BJ (cell line): ENCODE measurements around the gene ACACB. TPM values are rescaled to one million over a fixed set of nuclear protein-coding genes. Genes with fewer than 3 reads are reported as not detected.

Source experiments
- CTCF ChIA-PET: fragments of 350-600 bp; formaldehyde crosslinking; extraction: SDS; loops from one replicate; lab custom pipeline; 2021; ENCODE audit warnings: antibody characterized with exemption, inconsistent platforms; lab: Yijun Ruan, JAX
- POLR2A ChIA-PET: fragments of 300-600 bp; sonication (Branson Sonifier 250); formaldehyde crosslinking; extraction: SDS; loops from one replicate; lab custom pipeline; 2021; ENCODE audit warnings: antibody characterized with exemption; lab: Charles Lee
- DNase-seq: peaks from one replicate; pipeline ENCODE4 v3.0.0-alpha.2; 2011; ENCODE audit warnings: low read depth
- H3K27me3 ChIP-seq: 2 replicates; pipeline ENCODE4 v1.6.0; 2011; ENCODE audit warnings: low read length; ENCODE audit not compliant: control insufficient read depth, insufficient read depth
- H3K36me3 ChIP-seq: 2 replicates; pipeline ENCODE4 v1.5.1; 2011; ENCODE audit warnings: low read length; ENCODE audit not compliant: control insufficient read depth, insufficient read depth
- H3K4me3 ChIP-seq: 2 replicates; pipeline ENCODE4 v1.5.1; 2011; ENCODE audit warnings: low read depth, mild to moderate bottlenecking, control low read depth, low read length
- CTCF ChIP-seq: IDR thresholded peaks from 2 replicates; pipeline ENCODE4 v1.5.1; 2011; ENCODE audit warnings: low read depth, mild to moderate bottlenecking, control low read depth, inconsistent platforms, low read length, moderate library complexity; ENCODE audit not compliant: insufficient read depth
- polyA plus RNA-seq: library from polyadenylated mRNA; depleted of rRNA; stranded (reverse); fragments of >200 nt; gene quantifications from 2 replicates; pipeline ENCODE4 v1.2.3, GENCODE V29; 2011

Gene ACACB
- polyA plus RNA-seq, 1 experiment: 1.7 TPM

- TF ChIP-seq CTCF: no peak
- ChIA-PET CTCF (no interaction called here), POLR2A (no interaction called here)
- DNase-seq: no peak
- Histone ChIP-seq H3K36me3 (no peaks in the 10 kb centered on the region), H3K4me3 (no peak overlapping the region), H3K27me3 (no peaks in the 10 kb centered on the region)
These were observed 102.6 kb downstream of the ACACB start for GRCh38 chr12:109218996-109219395.

GRCh38 chr12:109219938-109220337 lies 103.6 kb downstream of the ACACB start:
- Histone ChIP-seq H3K27me3 (no peaks in the 10 kb centered on the region), H3K4me3 (no peak overlapping the region), H3K36me3 (no peaks in the 10 kb centered on the region)
- no peak for DNase-seq
- CTCF ChIA-PET: interaction anchor here (0.6 kb wide), 1 partner anchor 19 kb away, joined by 3 read pairs; no protein-coding TSS in a partner anchor
- no peak for TF ChIP-seq CTCF
- POLR2A ChIA-PET: no interaction called here

GRCh38 chr12:109221277-109221931 lies 105.0 kb downstream of the ACACB start:
- CTCF ChIA-PET: no interaction called here

GRCh38 chr12:109222062-109222461 lies 105.7 kb downstream of the ACACB start:
- Histone ChIP-seq H3K27me3 (no peaks in the 10 kb centered on the region), H3K4me3 (no peak overlapping the region), H3K36me3 (no peaks in the 10 kb centered on the region)
- DNase-seq: no peak
- CTCF ChIA-PET: no interaction called here
- POLR2A ChIA-PET: no interaction called here
- no peak for TF ChIP-seq CTCF

More at GRCh38 chr12:109221277-109221931, 105.0 kb downstream of the ACACB start:
- POLR2A ChIA-PET: no interaction called here
- Histone ChIP-seq H3K36me3 (no peaks in the 10 kb centered on the region), H3K4me3 (no peak overlapping the region), H3K27me3 (no peaks in the 10 kb centered on the region)
- DNase-seq: no peak
- no peak for TF ChIP-seq CTCF

GRCh38 chr12:109222496-109222895 lies 106.1 kb downstream of the ACACB start:
- ChIA-PET POLR2A (no interaction called here), CTCF (no interaction called here)
- no peak for TF ChIP-seq CTCF
- H3K4me3 ChIP-seq: no peak overlapping the region
- no peaks in the 10 kb centered on the region for H3K27me3 ChIP-seq
- DNase-seq: no peak
- H3K36me3 ChIP-seq: no peaks in the 10 kb centered on the region
